SKM-1 treated with dmso at 0.1 percent for 144 hours (cell line): Measurements from ENCODE around the gene HYDIN.
"Not testable (repeated sequence)": the region's sequence is repeated elsewhere in the genome, so short reads cannot be mapped to it uniquely, and the experiment has no call there.

ENCODE experiments used
- DNase-seq: peaks from one replicate; lab custom pipeline; 2025; ENCODE audit not compliant: unreplicated experiment; lab: John Stamatoyannopoulos, UW

HYDIN gene

GRCh38 chr16:70882311-70882710 is 348.2 kb downstream of the HYDIN start:
- DNase-seq, result not testable (repeated sequence)

GRCh38 chr16:70877895-70878294 is 352.6 kb downstream of the HYDIN start:
- DNase-seq, result not testable (repeated sequence)

- DNase-seq, result not testable (repeated sequence)
Measured at GRCh38 chr16:70876442-70876841, 354.1 kb downstream of the HYDIN start.

DNA sequence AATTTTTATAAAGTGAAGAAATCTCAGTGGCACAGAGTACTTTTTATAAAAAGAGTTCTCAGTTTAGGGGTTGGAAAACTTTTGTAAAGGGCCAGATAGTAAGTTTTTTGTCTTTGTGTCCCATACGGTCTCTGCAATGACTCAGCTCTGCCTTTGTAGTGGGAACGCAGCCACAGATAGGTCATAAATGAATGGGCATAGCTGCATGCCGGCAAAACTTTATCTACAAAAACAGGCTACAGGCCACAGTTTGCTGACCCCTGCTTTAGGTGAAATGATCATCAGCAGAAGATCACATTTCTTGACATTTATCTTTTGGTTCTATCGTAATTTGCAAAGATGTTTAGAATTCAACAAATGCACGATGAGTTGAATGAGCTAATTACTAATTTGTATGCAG is 365.8 kb downstream of the HYDIN start:
- not testable (repeated sequence) for DNase-seq

DNA sequence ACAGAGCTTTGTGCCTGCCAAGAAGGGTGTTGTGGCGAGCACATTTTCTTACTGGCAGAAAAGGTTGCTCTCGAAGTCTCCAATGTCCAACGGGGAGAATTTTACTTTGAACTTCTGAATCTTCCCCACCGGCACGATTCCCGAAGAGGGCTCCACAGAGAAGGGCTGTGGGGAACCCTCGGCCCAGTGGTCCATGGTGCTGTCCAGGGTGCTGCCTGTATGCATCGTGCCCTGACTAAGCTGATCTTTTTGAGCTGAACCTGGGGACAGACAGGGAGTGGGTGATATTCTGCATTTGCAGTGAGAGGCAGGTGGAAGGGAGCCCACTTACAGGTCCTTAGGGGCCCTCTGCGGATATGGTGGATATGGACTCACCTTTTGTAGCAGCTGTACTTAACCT is 368.5 kb downstream of the HYDIN start:
- not testable (repeated sequence) for DNase-seq

DNA sequence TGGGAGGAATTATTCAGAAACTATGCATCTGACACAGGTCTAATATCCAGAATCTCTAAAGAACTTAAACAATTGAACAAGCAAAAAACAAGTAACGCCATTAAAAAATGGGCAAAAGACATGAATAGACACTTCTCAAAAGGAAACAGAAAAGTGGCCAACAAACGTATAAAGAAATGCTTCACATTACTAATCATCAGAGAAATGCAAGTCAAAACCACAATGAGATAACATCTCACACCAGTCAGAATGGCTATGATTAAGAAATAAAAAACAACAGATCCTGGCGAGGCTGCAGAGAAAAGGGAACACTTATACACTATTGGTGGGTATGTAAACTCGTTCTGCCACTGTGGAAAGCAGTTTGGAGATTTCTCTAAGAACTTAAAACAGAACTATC is 379.2 kb downstream of the HYDIN start:
- not testable (repeated sequence) for DNase-seq

GRCh38 chr16:70823498-70824118 is 406.9 kb downstream of the HYDIN start:
- DNase-seq, result not testable (repeated sequence)

GRCh38 chr16:70822734-70823133 is 407.8 kb downstream of the HYDIN start:
- DNase-seq, result not testable (repeated sequence)

DNA sequence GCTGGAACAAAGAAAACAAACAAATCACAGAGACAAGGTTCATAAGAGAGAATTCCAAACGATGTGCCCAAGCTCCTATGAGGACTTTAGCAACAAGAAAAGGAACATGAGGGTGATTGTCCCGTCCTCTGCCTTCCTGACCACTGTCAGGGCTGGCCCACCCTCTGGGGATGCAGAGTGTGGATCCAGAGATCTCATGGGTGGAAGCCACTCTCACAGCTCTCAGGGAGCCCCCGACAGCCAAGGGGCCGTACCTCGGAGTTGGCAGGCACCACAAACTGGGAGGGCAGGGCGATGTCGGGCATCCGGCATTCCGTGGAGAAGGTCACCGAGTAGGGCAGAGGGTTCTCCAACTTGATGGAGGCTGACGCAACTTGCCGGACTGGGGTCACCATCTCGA is 412.4 kb downstream of the HYDIN start:
- not testable (repeated sequence) for DNase-seq

GRCh38 chr16:70809392-70810060 is 421.0 kb downstream of the HYDIN start:
- no peak for DNase-seq

- DNase-seq, result no peak
Measured at GRCh38 chr16:70808371-70808770, 422.2 kb downstream of the HYDIN start.

- no peak for DNase-seq
Measured at GRCh38 chr16:70805787-70806186, 424.7 kb downstream of the HYDIN start.

DNA sequence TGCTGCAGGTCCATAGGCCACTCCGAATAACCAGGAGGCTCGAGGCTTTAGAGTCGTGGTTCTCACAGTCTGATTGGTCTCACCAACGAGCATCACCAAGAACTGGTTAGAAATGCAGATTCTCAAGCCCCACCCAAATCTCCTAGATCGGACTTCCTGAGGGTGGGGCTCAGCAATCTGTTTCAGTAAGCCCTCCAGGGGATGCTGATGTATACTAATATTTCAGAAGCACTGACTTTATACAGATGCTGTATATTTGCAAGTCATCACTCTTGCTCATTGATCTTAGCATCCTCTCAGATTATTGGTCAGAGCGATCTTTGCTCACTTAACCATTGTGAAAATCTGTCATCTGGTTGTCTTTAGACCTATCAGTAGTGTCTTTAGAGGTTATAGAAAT is 425.1 kb downstream of the HYDIN start:
- DNase-seq, result no peak

- DNase-seq, result no peak
Measured at GRCh38 chr16:70804734-70805169, 425.8 kb downstream of the HYDIN start.

- DNase-seq, result no peak
Measured at GRCh38 chr16:70804153-70804733, 426.3 kb downstream of the HYDIN start.

- DNase-seq, result no peak
Measured at GRCh38 chr16:70803319-70803718, 427.2 kb downstream of the HYDIN start.

DNA sequence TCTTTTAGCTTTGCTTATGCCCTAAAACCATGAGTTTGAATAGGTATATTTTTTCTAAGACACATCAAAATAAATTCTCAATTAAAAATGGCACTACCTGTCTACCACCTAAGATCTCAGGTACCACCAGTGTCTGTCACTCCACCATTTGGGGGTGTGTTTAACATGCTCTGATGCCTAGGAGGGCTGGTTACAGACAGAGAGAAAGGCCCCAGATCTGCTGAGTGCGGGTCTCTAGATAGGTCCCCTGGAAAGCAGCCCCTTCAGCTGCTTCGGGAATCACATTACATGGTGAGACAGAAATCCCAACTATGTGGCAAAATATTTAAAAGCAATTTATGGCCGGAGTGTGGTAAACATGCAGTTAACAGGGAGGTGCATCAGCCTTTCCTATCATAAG is 428.9 kb downstream of the HYDIN start:
- DNase-seq, result no peak

DNA sequence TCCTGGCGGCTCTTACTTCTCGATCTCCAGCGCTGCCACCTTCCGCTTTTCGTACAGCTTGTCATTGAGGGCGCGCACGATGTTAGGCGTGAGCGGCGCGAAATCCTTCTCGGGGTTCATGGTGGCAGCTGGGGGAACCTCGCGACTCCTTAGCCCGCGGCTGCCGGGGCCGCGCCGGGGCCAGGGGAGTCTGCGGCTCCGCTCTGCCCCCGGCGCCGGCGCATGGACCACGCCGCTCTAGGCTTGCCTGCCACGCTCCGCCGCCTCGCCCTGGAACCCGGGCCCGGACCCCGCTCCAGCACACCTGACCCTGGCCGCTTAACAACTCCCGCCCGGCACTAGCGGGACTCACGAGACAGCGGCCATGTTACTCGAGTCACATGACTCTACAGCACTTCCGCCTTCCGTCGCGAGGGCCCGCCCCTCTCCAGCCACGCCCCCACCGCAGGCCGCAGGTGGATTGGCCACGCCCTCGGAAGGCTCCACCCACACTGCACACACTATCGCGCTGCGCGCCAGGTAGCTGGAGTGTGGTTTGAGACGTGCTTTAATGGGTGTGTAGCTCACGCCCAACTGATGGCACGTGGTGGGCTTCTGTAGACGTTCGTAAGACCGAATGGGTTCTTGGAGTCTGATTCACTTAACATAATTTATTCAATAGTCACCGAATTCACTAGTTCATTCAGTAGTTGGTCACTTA is 429.6 kb downstream of the HYDIN start, which contains the start of gene VAC14:
Gene VAC14, minus strand, starts transcription at position 378 of the 700 bp plus-strand sequence. Its CDS starts 258 bp downstream, at position 120.
- peak; percentile 82 for DNase-seq

- no peak for DNase-seq
Measured at GRCh38 chr16:70800311-70800710, 430.2 kb downstream of the HYDIN start.

- no peak for DNase-seq
Measured at GRCh38 chr16:70796301-70796700, 434.2 kb downstream of the HYDIN start.

DNA sequence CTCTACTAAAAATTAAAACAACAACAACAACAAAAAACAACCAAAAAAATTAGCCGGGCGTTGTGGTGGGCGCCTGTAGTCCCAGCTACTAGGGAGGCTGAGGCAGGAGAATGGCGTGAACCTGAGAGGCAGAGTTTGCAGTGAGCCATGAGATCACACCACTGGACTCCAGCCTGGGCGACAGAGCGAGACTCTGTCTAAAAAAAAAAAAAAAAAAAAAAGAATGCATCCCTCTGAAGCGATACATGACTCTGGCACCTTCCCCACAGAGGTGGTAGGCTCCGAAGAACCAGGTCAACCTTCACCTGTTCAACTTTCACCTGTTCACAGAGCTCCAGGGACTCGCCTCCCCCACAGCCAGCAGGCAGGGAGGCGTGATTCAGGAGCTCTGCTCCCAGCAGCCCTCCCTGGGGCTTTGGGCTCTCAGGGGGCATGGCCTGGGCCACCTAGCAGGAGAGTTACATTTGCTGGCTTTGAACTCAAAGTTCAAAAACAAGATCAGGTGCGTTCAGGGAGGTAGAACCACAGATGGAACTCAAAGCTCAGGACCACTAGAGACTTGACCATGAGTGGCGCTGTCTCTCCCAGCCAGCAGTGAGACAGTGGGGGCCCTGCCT is 435.1 kb downstream of the HYDIN start:
- no peak for DNase-seq
